Colonic mucosa (tissue), 4 donors: ENCODE data around the gene RBM17. TPM values are rescaled to one million over a fixed set of nuclear protein-coding genes. Genes with fewer than 3 reads are reported as not detected.

Experiments
- DNase-seq: peaks from one replicate; pipeline ENCODE4 v3.0.0-alpha.2; 2020
- H3K27ac ChIP-seq: fragments of 200-600 bp; one replicate; pipeline ENCODE4 v1.8.0; 2021
- H3K27me3 ChIP-seq: fragments of 200-600 bp; one replicate; pipeline ENCODE4 v1.8.0; 2021
- H3K36me3 ChIP-seq: fragments of 200-600 bp; one replicate; pipeline ENCODE4 v1.8.0; 2021
- H3K4me1 ChIP-seq: fragments of 200-600 bp; one replicate; pipeline ENCODE4 v1.8.0; 2021; ENCODE audit warnings: mild to moderate bottlenecking
- H3K4me3 ChIP-seq: fragments of 200-600 bp; one replicate; pipeline ENCODE4 v1.8.0; 2021
- H3K9ac ChIP-seq, 2 donors: one replicate each; pipeline ENCODE4 v1.7.0; 2013; ENCODE audit warnings: control low read depth in 2 of 2, low read depth in 2 of 2, low read length in 2 of 2
- H3K9me3 ChIP-seq: fragments of 200-600 bp; one replicate; pipeline ENCODE4 v1.8.0; 2021
- intact Hi-C: fragments of 100-400 bp; cut with DNase I; formaldehyde crosslinking; loops from one replicate; pipeline ENCODE4 v1.14.1; 2022
- total RNA-seq, 2 donors: library from RNA; stranded (reverse); fragmentation: NEBNext Ultra II Directional in 1 of 2; extraction: Animal tissue kit (Norgen Biotek cat#: 25700) in 1 of 2; gene quantifications; one replicate each; pipeline ENCODE4 v1.2.1, GENCODE V29; 2021
- TF ChIP-seq, protein P1 (sequence below): fragments of 200-600 bp; IDR thresholded peaks from one replicate; pipeline ENCODE4 v1.8.0; 2022; ENCODE audit warnings: antibody characterized with exemption, mild to moderate bottlenecking
- donor health status: healthy.
- donor health status: DM: no; HTN: no; CAD: no.
- donor health status: DM: no; HTN: no; CAD: no.

RBM17 gene
- total RNA-seq, 2 donors from 2014 or later, result 80.3 to 110 TPM

DNA sequence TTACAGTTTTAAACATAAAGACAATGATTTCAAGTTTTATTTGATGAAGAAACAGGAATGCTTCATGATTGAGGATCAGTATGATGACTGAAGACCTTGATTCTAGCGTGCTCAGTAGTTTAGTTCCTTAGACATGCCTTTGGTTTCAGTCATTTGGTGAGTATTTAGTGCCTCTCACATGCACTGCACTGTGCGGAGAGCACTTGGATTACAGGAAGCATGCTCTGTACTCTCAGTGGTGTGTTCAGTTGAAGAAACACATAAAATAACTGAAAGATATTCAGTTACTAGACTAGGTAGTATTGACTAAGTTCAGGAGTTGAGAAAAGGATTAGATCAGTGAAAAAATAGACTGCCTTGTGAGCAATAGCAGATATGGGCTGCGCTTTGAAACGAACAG lies 25.5 kb downstream of the RBM17 start:
- no peaks in the 10 kb centered on the region for H3K9me3 ChIP-seq
- no peak for DNase-seq
- H3K9ac ChIP-seq, result no peak overlapping the region
- H3K4me3 ChIP-seq, result no peak overlapping the region
- H3K36me3 ChIP-seq, result peaks cover 16% of the 10 kb centered on the region
- intact Hi-C loops, result loop anchor here (5.0 kb wide), 1 partner anchor 38 kb away; no protein-coding TSS in a partner anchor
- H3K4me1 ChIP-seq, result no peaks in the 10 kb centered on the region
- no peaks in the 10 kb centered on the region for H3K27me3 ChIP-seq
- TF ChIP-seq, protein P1, sequence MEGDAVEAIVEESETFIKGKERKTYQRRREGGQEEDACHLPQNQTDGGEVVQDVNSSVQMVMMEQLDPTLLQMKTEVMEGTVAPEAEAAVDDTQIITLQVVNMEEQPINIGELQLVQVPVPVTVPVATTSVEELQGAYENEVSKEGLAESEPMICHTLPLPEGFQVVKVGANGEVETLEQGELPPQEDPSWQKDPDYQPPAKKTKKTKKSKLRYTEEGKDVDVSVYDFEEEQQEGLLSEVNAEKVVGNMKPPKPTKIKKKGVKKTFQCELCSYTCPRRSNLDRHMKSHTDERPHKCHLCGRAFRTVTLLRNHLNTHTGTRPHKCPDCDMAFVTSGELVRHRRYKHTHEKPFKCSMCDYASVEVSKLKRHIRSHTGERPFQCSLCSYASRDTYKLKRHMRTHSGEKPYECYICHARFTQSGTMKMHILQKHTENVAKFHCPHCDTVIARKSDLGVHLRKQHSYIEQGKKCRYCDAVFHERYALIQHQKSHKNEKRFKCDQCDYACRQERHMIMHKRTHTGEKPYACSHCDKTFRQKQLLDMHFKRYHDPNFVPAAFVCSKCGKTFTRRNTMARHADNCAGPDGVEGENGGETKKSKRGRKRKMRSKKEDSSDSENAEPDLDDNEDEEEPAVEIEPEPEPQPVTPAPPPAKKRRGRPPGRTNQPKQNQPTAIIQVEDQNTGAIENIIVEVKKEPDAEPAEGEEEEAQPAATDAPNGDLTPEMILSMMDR, result no peak
- H3K27ac ChIP-seq, result no peak overlapping the region

- Histone ChIP-seq H3K4me3 (no peak overlapping the region), H3K4me1 (no peaks in the 10 kb centered on the region), H3K27ac (no peak overlapping the region), H3K27me3 (no peaks in the 10 kb centered on the region), H3K9ac (no peak overlapping the region), H3K36me3 (peaks cover 16% of the 10 kb centered on the region), H3K9me3 (no peaks in the 10 kb centered on the region)
- intact Hi-C loops, result loop anchor here (5.0 kb wide), 1 partner anchor 37 kb away; no protein-coding TSS in a partner anchor
- no peak for DNase-seq
- TF ChIP-seq, protein P1, result no peak
Measured at GRCh38 chr10:6114805-6115341, 26.0 kb downstream of the RBM17 start.

DNA sequence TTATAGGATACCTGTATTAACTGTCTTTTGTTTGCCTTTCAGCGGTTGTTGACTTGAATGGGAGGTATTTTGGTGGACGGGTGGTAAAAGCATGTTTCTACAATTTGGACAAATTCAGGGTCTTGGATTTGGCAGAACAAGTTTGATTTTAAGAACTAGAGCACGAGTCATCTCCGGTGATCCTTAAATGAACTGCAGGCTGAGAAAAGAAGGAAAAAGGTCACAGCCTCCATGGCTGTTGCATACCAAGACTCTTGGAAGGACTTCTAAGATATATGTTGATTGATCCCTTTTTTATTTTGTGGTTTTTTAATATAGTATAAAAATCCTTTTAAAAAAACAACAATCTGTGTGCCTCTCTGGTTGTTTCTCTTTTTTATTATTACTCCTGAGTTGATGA lies 26.6 kb downstream of the RBM17 start:
- TF ChIP-seq, protein P1, result no peak
- Histone ChIP-seq H3K4me3 (no peak overlapping the region), H3K4me1 (no peaks in the 10 kb centered on the region), H3K27me3 (no peaks in the 10 kb centered on the region), H3K27ac (no peak overlapping the region), H3K36me3 (peaks cover 16% of the 10 kb centered on the region), H3K9ac (no peak overlapping the region), H3K9me3 (no peaks in the 10 kb centered on the region)
- intact Hi-C loops, result no loop called here
- DNase-seq, result no peak

DNA sequence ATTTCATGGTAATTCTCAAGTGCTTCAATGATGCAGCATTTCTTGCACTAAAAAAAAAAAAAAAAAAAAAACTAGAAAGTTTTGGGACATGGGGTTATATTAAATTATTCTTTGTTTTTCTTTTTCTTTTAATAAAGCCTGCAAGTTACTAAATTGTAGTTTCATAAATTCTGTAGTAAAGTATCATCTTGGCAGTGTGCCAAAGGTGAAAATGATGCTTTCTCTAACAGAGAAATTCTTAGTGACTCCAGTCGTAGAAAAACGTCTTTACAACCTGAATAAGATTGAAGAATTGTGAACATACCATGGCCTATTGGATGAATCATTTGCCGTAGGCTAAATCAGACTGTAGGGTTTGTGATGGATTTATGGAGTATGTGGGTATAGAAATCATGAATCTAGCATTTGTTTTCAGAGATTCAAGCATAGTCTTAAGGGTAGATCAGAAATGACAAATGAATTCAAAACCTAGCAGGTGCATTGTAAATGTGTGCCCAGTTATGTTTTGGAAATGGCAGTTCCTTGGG lies 27.1 kb downstream of the RBM17 start:
- peaks cover 16% of the 10 kb centered on the region for H3K36me3 ChIP-seq
- H3K4me1 ChIP-seq, result no peaks in the 10 kb centered on the region
- no peak overlapping the region for H3K27ac ChIP-seq
- no peak for DNase-seq
- TF ChIP-seq, protein P1, result no peak
- intact Hi-C loops, result no loop called here
- H3K27me3 ChIP-seq, result no peaks in the 10 kb centered on the region
- H3K9me3 ChIP-seq, result no peaks in the 10 kb centered on the region
- H3K9ac ChIP-seq, result no peak overlapping the region
- no peak overlapping the region for H3K4me3 ChIP-seq

DNA sequence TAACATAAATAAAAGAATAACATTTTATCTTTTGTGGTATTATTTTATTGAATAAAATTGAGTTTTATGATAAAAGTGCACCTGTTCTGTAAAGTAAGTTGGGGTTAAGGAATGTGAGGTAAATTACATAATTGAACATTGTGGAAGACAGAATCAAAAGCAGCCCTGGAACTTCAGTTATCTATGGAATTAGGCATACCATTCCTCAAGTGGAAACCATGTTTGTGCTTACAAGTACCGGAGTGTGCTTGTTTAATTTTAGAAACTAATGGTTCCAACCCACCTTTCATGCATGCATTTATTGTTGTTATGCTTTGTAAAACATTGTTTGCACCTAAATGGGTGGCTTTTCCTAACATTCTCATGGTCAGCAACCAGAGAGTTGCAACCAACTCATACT lies 28.0 kb downstream of the RBM17 start:
- Histone ChIP-seq H3K9me3 (no peaks in the 10 kb centered on the region), H3K27me3 (no peaks in the 10 kb centered on the region), H3K36me3 (peaks cover 16% of the 10 kb centered on the region), H3K9ac (no peak overlapping the region), H3K27ac (no peak overlapping the region), H3K4me3 (no peak overlapping the region), H3K4me1 (no peaks in the 10 kb centered on the region)
- no peak for DNase-seq
- TF ChIP-seq, protein P1, result no peak
- intact Hi-C loops, result no loop called here
